GM10266 (cell line): ENCODE data around the gene MACROD2.
"Not testable (repeated sequence)": the region's sequence is repeated elsewhere in the genome, so short reads cannot be mapped to it uniquely, and the experiment has no call there.

Source experiments
- DNase-seq: peaks from one replicate; pipeline ENCODE4 v3.0.0; 2012; ENCODE audit errors: extremely low spot score
- TF ChIP-seq, protein P1 (sequence below): IDR thresholded peaks from 2 replicates; pipeline ENCODE4 v1.5.1; 2012; ENCODE audit warnings: mild to moderate bottlenecking, low read depth; ENCODE audit not compliant: control insufficient read depth, insufficient read depth; ENCODE audit errors: missing control alignments

The MACROD2 gene

DNA sequence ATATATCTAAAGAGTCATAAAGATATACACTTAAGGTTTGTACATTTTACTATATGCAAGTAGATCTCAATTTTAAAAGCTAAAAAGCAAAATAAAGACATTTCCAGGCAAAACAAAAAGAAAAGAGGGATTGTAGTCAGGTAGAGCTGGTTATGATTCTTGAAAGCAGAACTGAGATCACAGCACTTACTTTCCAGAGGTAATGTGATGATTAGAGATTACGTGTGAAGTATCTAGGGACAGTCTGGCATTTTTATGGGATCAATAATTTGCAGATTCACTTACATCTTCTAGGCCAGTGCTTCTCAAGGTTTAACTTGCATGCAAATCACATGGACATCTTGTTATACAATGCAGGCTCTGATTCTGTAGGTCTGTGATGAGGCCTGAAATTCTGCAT, 1982.4 kb downstream of the MACROD2 start:
- TF ChIP-seq, protein P1, sequence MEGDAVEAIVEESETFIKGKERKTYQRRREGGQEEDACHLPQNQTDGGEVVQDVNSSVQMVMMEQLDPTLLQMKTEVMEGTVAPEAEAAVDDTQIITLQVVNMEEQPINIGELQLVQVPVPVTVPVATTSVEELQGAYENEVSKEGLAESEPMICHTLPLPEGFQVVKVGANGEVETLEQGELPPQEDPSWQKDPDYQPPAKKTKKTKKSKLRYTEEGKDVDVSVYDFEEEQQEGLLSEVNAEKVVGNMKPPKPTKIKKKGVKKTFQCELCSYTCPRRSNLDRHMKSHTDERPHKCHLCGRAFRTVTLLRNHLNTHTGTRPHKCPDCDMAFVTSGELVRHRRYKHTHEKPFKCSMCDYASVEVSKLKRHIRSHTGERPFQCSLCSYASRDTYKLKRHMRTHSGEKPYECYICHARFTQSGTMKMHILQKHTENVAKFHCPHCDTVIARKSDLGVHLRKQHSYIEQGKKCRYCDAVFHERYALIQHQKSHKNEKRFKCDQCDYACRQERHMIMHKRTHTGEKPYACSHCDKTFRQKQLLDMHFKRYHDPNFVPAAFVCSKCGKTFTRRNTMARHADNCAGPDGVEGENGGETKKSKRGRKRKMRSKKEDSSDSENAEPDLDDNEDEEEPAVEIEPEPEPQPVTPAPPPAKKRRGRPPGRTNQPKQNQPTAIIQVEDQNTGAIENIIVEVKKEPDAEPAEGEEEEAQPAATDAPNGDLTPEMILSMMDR: no peak
- no peak for DNase-seq

DNA sequence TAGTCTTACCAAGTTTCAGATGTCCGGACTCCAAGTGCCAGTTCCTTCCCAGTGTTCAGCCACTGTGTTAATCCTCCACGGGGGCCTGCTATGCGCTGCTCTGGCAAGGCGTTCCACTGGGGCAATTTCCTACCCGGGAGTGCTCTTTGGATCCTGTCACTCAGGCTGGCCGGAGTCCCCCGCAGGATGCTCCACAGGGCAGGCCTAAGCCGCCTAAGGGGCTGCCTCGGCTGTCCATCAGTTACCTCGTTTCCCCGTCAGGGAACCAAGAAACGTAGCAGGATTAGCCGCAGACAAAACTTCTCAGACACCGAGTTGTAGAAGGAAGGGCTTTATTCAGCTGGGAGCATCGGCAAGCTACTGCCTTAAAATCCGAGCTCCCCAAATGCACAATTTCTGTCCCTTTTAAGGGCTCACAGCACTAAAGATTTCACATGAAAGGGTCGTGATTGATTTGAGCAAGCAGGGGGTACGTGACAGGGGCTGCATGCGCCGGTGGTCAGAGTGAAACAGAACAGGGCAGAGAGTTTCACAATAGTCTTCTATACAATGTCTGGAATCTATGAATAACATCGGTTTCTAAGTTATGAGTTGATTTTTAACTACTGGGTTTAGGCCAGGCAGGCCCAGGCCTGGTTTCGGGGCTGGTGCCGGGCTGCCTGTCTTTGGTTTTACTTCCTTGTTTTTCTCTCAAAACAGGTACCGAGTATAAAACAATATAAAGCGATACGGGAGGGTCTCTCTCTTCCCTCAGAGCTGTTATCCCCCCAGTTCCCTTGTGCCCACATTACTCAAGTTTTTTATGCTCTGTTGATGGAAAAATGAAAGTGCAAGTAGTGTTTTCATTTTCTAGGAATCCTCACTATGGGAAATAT, 1990.4 kb downstream of the MACROD2 start:
- not testable (repeated sequence) for DNase-seq

DNA sequence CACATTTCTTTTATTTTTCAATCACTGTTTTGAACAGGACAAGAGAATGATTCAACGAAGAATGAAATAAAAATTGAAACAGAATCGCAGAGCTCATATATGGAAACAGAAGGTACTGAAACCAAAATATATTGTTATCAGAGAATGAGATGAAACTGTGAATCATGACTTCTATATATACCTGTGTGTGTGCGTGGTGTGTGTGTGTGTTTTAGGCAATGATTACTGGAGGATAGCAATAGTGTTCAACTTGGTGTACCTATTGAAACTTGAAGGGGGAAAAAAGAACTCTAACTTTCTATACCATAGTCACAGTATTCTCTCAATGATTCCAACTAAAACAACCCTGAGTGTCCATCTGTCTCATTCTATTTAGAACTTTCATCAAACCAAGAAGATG, 1991.4 kb downstream of the MACROD2 start:
- TF ChIP-seq, protein P1: no peak
- no peak for DNase-seq

DNA sequence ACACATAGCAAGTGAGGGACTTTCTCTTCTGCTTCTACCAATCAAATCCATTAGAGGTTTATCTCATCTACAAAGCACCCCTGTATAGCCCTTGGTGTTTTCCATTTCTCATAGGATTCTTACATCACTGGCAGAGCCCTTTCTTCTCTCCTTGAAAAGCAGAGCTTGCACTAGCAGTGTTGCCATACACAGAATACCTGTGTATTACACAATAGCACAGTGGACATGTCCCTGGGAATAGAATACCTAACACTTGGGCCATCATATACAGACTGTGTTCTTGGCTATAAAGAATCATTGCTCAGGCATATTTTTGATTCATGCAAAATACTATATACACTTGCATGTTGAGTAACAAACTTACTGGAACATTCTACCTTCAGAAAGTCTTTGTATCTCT, 1996.0 kb downstream of the MACROD2 start:
- TF ChIP-seq, protein P1: no peak

DNA sequence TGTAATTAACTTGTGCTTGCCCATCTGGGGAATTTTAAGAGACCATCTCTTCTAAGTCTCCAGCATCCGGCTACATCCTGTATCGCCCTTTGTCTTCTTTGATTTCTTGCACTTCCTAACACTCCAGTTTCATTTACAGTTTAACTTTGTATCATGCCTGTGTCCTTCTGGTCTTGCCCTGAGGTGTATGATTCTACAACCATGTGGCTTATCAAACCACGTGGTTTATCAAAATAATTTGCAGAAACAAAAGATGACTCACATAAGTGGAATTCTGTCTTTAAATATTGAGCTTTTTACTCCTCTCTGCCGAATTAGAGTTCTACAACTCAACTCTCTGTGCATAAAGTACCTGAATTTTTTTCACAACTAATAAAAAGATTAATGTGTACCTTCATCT, 1997.2 kb downstream of the MACROD2 start:
- no peak for DNase-seq
- TF ChIP-seq, protein P1: no peak

More for the DNA sequence above, 1996.0 kb downstream of the MACROD2 start:
- no peak for DNase-seq

DNA sequence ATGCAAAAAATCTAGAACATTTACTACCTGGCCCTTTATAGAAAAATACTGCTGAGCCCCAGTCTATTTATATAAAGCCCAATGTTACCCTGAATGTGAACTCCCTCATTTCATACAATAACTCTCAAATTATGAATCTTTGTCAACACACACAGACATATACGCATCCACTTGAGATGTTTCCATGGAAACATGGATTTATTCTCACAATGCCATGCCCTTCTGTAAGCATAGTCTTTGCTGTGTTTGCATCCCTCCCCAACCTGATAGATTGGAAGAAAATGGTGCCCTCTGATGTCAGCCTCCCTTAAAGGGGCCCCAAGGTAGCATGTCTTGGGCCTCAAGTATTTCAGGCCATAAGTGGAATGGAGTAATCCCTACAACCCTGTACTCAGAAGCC, 2004.8 kb downstream of the MACROD2 start:
- no peak for DNase-seq

DNA sequence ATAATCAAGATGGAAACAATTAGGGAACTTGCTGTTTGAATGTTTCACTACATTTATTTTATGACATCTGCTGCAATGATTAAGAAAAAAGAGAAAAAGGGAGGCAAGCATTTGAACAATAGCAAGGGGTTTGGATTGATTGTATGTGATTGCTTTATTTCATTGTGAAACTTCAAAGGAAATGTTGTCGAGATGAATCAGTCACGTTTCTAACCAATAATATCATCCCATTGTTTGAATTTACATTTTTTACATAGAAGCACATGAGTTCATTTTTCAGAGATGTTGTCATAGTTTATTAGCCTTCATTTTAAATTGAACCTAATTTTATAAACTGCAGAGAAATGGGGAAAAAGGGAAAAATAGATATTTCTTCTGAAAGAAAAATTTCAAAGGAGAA, 2006.0 kb downstream of the MACROD2 start:
- TF ChIP-seq, protein P1: no peak
- no peak for DNase-seq

More for the DNA sequence above, 2004.8 kb downstream of the MACROD2 start:
- TF ChIP-seq, protein P1: no peak
